ENCODE results near the gene CCDC186. TPM values are rescaled to one million over a fixed set of nuclear protein-coding genes. Genes with fewer than 3 reads are reported as not detected.

CCDC186 gene
- total RNA-seq, 1 experiment from 2014 or later = 17.1 TPM

GRCh38 chr10:114103284-114103683, 70.7 kb downstream of the CCDC186 start:
- intact Hi-C loops (cut with micrococcal nuclease) = loop anchor here (1.0 kb wide), 2 partner anchors 304 to 398 kb away; no protein-coding TSS in a partner anchor
- Histone ChIP-seq H3K27ac (ENCODE audit: low read depth, low read length) (no peak overlapping the region), H4K20me1 (ENCODE audit: insufficient read depth) (no peaks in the 10 kb centered on the region), H3K9ac (ENCODE audit: low read length) (no peak overlapping the region), H3K9me3 (ENCODE audit: control insufficient read depth in 1 of 2, insufficient read depth in 1 of 2, low read depth in 1 of 2, low read length in 2 of 2) (no peaks in the 10 kb centered on the region), H3K27me3 (ENCODE audit: insufficient read depth, low read length) (no peaks in the 10 kb centered on the region), H3K4me2 (ENCODE audit: low read length) (peak overlapping the region; percentile 23; the same call in 1 of the 2 replicates), H3K9me2 (ENCODE audit: insufficient read depth) (no peaks in the 10 kb centered on the region), H2AFZ (ENCODE audit: low read depth, low read length, poor library complexity, severe bottlenecking) (peak overlapping the region; percentile 79), H3K4me3 (replicated peaks in 1 of 2; ENCODE audit: low read depth in 1 of 2, low read length in 2 of 2) (no peak overlapping the region), H3K4me1 (ENCODE audit: control insufficient read depth in 1 of 2, insufficient read depth in 2 of 2, low read length in 2 of 2) (0 out of 4 replicates have a peak, but pooled peaks cover 0 to 4% of the 10 kb centered on the region in 2 experiments), H3K79me2 (ENCODE audit: insufficient read depth, low read length) (no peaks in the 10 kb centered on the region), H3K36me3 (ENCODE audit: control insufficient read depth in 1 of 2, insufficient read depth in 2 of 2, low read length in 2 of 2) (no peaks in the 10 kb centered on the region)
- BruUV-seq (replicated peaks) = no TSS peak
- ChIA-PET RAD21 (ENCODE audit: low non-redundant PET in 1 of 2, low total read pairs in 2 of 2, uncharacterized antibody in 2 of 2, unreplicated experiment in 2 of 2) (interaction anchor here (0.5 to 1.3 kb wide), 3 partner anchors 28 to 304 kb away, joined by 3 to 4 read pairs (median 3); no protein-coding TSS in a partner anchor), CTCF (interaction anchor here (0.7 to 2.0 kb wide), 10 partner anchors 185 to 401 kb away, joined by 3 to 16 read pairs (median 3); no protein-coding TSS in a partner anchor), POLR2A (interaction anchor here (1.0 kb wide), 1 partner anchor 304 kb away, joined by 3 read pairs; no protein-coding TSS in a partner anchor)
- peak; percentile 58 for DNase-seq (ENCODE audit: low read depth, low spot score)
- no peak for TF ChIP-seq ZNF274 (IDR thresholded peaks at IDR 0.05; ENCODE audit: low read depth, low read length)
- TF ChIP-seq POLR2A (IDR thresholded peaks at IDR 0.05; ENCODE audit: borderline replicate concordance, extremely low read depth, insufficient read depth, insufficient read length) = no peak
- TF ChIP-seq POLR2AphosphoS5 (IDR thresholded peaks at IDR 0.05; ENCODE audit: low read depth, low read length) = no peak
- no peak for TF ChIP-seq ZFX (IDR thresholded peaks at IDR 0.05)
- TF ChIP-seq MAX (IDR thresholded peaks at IDR 0.05) = no peak
- no peak for TF ChIP-seq SIN3A (IDR thresholded peaks at IDR 0.05; ENCODE audit: low read depth)
- no peak for TF ChIP-seq JUND (IDR thresholded peaks at IDR 0.05)
- peak; percentile 56 to 91 (median 63) for TF ChIP-seq CTCF (IDR thresholded peaks at IDR 0.05 in 2 of 3, conservative IDR thresholded peaks at IDR 0.05 in 1 of 3; ENCODE audit: borderline replicate concordance in 1 of 3, insufficient read depth in 1 of 3, low read depth in 2 of 3, low read length in 2 of 3)
- TF ChIP-seq RAD21 (IDR thresholded peaks at IDR 0.05; ENCODE audit: low read depth) = peak; percentile 98
- TF ChIP-seq, protein P1, sequence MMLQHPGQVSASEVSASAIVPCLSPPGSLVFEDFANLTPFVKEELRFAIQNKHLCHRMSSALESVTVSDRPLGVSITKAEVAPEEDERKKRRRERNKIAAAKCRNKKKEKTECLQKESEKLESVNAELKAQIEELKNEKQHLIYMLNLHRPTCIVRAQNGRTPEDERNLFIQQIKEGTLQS (IDR thresholded peaks at IDR 0.05) = no peak
- ATAC-seq = peak; percentile 93
